ENCODE data around the gene SLC35E1.

DNA sequence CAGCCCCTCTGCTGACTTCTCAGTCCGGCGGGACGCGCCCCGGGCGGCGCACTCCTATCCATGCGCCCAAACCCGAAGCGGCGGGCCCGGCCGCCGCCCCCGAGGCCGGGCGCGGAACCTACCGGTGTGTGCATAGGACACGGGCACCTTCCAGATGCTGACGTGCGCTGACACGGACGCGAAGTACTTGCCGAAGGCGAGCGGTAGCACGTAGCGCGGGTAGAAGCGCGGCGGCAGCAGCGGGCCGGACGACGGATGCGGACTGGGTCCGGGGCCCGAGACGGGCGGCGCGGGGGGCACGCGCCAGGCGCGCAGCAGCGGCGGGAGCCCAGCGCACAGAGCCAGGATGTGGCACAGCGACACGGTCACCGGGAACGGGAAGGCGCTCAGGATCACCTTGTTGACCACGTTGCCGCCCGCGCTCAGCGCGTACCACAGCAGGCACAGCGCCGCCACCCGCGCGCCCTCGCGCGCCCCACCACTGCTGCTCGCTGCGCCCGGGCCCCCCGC, 338 bp downstream of the SLC35E1 start:
- TF ChIP-seq POLR2A (IDR thresholded peaks at IDR 0.05), result no peak
- TF ChIP-seq, protein P1, sequence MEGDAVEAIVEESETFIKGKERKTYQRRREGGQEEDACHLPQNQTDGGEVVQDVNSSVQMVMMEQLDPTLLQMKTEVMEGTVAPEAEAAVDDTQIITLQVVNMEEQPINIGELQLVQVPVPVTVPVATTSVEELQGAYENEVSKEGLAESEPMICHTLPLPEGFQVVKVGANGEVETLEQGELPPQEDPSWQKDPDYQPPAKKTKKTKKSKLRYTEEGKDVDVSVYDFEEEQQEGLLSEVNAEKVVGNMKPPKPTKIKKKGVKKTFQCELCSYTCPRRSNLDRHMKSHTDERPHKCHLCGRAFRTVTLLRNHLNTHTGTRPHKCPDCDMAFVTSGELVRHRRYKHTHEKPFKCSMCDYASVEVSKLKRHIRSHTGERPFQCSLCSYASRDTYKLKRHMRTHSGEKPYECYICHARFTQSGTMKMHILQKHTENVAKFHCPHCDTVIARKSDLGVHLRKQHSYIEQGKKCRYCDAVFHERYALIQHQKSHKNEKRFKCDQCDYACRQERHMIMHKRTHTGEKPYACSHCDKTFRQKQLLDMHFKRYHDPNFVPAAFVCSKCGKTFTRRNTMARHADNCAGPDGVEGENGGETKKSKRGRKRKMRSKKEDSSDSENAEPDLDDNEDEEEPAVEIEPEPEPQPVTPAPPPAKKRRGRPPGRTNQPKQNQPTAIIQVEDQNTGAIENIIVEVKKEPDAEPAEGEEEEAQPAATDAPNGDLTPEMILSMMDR (IDR thresholded peaks at IDR 0.05), result no peak
